AG09319 (cell line): ENCODE results near the gene MELTF.

Experiments used
- DNase-seq: peaks from one replicate; pipeline ENCODE4 v3.0.0-alpha.2; 2010; ENCODE audit warnings: low read depth; ENCODE audit errors: extremely low read depth
- TF ChIP-seq, protein P1 (sequence below): IDR thresholded peaks from 2 replicates; pipeline ENCODE4 v1.5.1; 2011; ENCODE audit warnings: low read depth, mild to moderate bottlenecking, inconsistent platforms, low read length, moderate library complexity

Gene MELTF

DNA sequence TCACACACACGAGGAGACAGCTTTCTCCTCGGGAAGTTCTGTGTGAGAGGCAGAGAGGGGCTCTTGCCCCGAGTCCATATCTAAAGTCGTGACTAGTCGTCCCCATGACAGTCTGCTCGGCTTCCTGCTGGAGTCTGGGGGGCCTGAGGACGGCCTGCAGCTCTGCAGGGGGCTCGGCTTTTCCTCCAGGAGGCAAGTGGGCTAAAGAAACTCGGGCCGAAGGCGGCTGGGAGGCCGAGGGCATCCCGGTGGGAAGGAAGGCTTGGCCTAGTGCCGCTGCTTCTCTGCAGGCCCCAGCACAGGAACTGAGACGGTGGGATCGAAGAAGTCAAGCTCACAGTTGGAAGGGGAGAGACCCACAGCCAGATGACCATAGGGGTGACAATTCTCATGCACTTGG is 35.6 kb downstream of the MELTF start:
- no peak for DNase-seq
- TF ChIP-seq, protein P1, sequence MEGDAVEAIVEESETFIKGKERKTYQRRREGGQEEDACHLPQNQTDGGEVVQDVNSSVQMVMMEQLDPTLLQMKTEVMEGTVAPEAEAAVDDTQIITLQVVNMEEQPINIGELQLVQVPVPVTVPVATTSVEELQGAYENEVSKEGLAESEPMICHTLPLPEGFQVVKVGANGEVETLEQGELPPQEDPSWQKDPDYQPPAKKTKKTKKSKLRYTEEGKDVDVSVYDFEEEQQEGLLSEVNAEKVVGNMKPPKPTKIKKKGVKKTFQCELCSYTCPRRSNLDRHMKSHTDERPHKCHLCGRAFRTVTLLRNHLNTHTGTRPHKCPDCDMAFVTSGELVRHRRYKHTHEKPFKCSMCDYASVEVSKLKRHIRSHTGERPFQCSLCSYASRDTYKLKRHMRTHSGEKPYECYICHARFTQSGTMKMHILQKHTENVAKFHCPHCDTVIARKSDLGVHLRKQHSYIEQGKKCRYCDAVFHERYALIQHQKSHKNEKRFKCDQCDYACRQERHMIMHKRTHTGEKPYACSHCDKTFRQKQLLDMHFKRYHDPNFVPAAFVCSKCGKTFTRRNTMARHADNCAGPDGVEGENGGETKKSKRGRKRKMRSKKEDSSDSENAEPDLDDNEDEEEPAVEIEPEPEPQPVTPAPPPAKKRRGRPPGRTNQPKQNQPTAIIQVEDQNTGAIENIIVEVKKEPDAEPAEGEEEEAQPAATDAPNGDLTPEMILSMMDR, result no peak

DNA sequence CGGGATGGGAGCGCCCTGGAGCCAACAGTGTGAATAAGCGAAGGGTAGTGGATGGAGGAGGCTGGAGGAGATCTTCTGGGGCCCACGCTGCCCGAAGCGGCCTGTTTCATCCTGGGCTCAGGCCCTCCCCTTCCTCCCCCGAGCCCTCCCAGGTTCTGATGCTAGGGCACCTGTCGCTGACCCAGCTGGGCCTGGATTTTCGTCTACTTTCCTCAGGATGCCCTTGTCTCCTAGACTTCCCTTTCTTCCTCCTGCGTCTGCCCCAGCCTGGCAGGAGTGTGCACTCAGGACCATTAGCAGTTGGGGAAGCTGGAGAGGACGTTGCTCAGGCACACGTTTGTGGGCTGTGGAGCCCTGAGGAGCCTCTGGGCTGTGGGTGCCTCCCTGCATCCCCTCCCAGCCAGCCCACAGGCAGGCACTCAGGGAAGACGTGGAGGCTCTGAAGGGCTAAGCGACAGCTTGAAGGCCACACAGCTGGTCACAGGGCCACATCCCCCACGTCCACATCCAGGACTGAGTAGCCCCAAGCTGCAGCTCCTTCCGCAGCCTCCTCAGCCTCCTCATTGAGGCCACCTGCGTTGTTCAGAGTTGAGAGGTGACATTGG is 37.1 kb downstream of the MELTF start:
- TF ChIP-seq, protein P1, result no peak
- DNase-seq, result no peak

DNA sequence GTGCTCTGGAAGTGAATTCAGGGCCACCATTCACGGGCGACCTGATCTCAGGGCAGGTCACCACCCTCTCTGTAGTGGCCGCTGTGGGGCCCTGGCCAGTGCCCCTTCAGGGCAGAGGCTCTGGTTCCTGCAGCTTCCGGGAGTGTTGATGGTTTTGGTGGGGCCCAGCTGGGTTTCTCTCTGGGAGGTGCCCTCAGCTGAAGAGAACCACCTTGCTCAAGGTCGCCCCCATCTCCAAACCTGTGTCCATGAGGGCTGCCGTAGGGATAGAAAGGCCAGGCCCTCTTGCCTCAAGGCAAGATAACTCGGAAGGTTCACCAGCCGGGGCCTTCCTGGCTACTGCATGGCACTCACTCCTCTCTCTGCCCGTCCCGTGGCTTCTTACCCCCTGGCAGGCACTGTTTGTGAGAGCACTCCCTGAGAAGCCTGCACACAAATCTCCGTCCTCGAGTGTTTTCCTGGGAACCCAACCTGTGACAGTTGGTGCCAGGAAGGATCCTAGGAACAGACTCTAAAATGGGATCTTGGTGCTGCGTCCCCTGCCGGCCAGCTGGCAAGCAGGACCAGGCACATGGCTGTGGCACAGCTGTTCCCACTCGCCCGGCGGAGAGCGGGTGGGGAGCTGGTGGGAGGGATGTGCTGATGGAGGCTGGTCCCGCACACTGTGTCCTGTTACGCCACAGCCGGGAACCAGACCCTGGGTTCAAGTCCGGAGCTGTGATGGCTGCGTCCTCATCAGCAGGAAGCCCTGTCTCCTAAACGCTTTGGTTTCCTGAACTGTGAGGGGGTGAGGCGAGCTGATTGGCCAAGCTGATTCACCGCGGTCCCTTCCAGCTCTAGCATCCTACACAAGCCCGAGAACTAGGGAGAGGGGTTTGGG is 37.8 kb downstream of the MELTF start:
- TF ChIP-seq, protein P1, result no peak; the same call in 1 of the 2 replicates
- DNase-seq, result no peak

DNA sequence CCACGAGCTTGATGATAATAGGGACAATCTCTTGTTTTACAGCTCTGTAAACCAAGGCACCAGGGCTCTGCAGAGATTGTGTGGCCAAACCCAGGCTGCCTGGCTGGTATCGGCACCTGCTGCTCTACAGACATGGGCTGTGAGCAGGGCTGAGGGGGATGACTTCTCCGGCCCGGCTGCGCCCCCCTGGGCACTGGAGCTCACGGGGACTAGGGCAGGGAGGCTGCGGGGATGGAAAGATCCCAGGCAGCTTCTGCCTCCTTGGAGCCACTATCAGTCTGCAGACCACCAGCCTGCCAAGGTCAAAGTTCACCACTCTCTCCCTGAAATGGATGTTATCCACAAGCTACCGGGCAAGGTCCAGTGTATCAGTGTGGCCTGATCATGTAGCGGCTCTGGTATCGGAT is 39.0 kb downstream of the MELTF start:
- TF ChIP-seq, protein P1, result no peak
- no peak for DNase-seq

DNA sequence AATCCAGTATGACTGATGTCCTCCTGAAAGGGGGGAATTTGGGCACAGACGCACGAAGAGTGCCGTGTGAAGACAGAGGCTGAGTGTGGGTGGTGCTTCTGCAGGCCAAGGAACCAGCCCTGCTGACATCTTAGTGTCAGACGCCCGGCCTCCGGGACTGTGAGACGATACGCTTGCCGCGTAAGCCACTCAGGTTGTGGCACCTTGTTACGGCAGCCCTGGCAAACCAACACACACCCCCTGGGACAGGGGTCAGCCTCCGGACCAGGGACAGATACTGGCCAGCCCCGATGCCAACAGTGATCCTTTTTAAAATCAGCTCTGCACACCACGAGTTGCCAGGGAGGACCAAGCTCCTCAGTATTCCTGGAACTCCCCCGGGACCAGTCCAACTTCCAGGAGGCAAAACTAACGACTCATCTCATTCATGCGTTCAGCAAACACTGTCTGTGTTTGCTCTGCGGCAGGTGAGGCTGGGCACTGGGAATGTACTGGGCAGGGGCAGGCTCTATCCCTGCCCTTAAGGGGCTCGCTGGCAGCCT is 39.8 kb downstream of the MELTF start:
- DNase-seq, result no peak
- TF ChIP-seq, protein P1, result no peak

DNA sequence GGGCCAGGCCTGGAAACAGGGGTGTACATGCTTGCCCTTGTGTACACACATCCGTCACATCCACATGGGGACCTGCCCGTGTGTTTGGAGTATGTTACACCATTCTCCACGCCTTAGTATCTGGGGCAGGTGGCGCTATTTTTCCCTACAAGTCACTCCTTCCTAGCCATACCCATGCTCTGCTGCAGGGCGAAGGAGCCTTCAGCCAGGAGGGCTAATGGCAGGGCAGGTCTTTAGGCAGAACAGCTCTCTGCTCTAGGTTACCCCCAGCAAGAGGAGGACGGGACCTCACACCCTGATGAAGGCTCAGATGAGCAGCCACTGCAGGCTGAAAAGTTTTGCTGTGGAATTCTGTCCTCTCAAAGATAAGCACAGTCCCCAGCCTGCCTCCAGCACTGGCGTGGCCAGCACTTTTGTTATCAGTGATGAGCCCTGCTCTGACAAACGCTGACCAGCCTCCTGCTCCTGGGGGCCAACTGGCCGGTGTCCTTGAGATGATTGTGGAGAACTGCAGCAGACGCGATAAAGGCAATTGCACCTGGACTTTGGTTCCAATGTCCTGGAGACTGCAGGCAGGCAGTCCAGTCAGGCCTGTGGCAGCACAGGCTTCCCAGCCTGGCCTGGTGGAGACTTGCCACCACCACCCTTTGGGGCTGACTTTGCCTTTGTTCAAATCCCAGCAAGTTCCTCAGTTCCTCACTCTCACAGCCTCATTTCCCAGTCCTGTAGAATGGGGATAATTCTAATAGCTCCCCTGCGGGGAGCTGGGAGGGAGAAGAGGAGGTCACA is 41.2 kb downstream of the MELTF start:
- TF ChIP-seq, protein P1, result no peak; the same call in 1 of the 2 replicates
- DNase-seq, result no peak
